GM23248 (cell line): ENCODE results near the gene C2CD4A.

ENCODE experiments used
- EZH2 ChIP-seq: fragments of 200-600 bp; sonication (generic); IDR thresholded peaks from 2 replicates; pipeline ENCODE4 v1.6.1; 2018; ENCODE audit warnings: antibody characterized with exemption, mild to moderate bottlenecking; ENCODE audit not compliant: insufficient read depth, poor library complexity, severe bottlenecking
- EZH2phosphoT487 ChIP-seq: fragments of 200-600 bp; sonication (generic); IDR thresholded peaks from 2 replicates; pipeline ENCODE4 v1.6.1; 2018; ENCODE audit warnings: antibody characterized with exemption, moderate library complexity, mild to moderate bottlenecking, low read depth; ENCODE audit not compliant: insufficient read depth

GRCh38 chr15:62066663-62067447, at the start of gene C2CD4A:
- TF ChIP-seq EZH2 (no peak), EZH2phosphoT487 (no peak)
